ENCODE measurements around the gene DUSP12. TPM values are rescaled to one million over a fixed set of nuclear protein-coding genes. Genes with fewer than 3 reads are reported as not detected.
A peak's percentile ranks its signal among the peaks of the same experiment; 100 is the strongest.

Gene DUSP12
- total RNA-seq, 1 donor from 2014 or later, result 48.4 TPM

DNA sequence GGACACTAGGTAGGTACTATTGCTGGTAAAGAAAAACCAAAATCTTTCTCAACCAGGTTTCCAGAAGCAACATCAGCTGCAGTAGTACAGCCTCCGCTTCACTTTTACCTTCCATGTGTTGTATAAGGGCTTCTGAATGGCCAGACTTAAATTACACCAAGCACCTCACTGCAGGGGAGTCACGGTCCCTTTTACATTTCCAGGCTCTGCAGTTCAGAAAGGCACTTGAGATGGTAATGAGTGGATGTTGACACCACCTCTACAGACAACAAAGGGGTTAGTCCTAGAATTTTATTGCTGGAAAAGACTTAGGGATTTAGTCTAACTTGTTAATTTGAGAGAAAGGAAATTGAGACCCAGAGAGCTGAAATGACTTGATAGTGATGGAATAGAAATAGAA lies 12.0 kb upstream of the DUSP12 start:
- no peak for DNase-seq
- H3K9me3 Mint-ChIP-seq (ENCODE audit: unreplicated experiment), result no peaks in the 10 kb centered on the region
- H3K4me1 Mint-ChIP-seq (ENCODE audit: low read depth, unreplicated experiment), result no peaks in the 10 kb centered on the region
- TF ChIP-seq, protein P1, sequence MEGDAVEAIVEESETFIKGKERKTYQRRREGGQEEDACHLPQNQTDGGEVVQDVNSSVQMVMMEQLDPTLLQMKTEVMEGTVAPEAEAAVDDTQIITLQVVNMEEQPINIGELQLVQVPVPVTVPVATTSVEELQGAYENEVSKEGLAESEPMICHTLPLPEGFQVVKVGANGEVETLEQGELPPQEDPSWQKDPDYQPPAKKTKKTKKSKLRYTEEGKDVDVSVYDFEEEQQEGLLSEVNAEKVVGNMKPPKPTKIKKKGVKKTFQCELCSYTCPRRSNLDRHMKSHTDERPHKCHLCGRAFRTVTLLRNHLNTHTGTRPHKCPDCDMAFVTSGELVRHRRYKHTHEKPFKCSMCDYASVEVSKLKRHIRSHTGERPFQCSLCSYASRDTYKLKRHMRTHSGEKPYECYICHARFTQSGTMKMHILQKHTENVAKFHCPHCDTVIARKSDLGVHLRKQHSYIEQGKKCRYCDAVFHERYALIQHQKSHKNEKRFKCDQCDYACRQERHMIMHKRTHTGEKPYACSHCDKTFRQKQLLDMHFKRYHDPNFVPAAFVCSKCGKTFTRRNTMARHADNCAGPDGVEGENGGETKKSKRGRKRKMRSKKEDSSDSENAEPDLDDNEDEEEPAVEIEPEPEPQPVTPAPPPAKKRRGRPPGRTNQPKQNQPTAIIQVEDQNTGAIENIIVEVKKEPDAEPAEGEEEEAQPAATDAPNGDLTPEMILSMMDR (IDR thresholded peaks at IDR 0.05; ENCODE audit: partially characterized antibody, unreplicated experiment), result no peak
- H3K27me3 Mint-ChIP-seq (ENCODE audit: unreplicated experiment), result peaks cover 1% of the 10 kb centered on the region
- no peak overlapping the region for H3K27ac Mint-ChIP-seq (ENCODE audit: unreplicated experiment)
- no peaks in the 10 kb centered on the region for H3K36me3 Mint-ChIP-seq (ENCODE audit: unreplicated experiment)
- H3K4me3 Mint-ChIP-seq (ENCODE audit: unreplicated experiment), result no peak overlapping the region

- DNase-seq, result no peak
- H3K9me3 Mint-ChIP-seq (ENCODE audit: unreplicated experiment), result peaks cover under 1% of the 10 kb centered on the region
- H3K27ac Mint-ChIP-seq (ENCODE audit: unreplicated experiment), result no peak overlapping the region
- TF ChIP-seq, protein P1 (IDR thresholded peaks at IDR 0.05; ENCODE audit: partially characterized antibody, unreplicated experiment), result peak; percentile 45
- peaks cover 1% of the 10 kb centered on the region for H3K27me3 Mint-ChIP-seq (ENCODE audit: unreplicated experiment)
- H3K4me1 Mint-ChIP-seq (ENCODE audit: low read depth, unreplicated experiment), result no peaks in the 10 kb centered on the region
- no peak overlapping the region for H3K4me3 Mint-ChIP-seq (ENCODE audit: unreplicated experiment)
- no peaks in the 10 kb centered on the region for H3K36me3 Mint-ChIP-seq (ENCODE audit: unreplicated experiment)
Observed at GRCh38 chr1:161738627-161739287, 10.8 kb upstream of the DUSP12 start.

DNA sequence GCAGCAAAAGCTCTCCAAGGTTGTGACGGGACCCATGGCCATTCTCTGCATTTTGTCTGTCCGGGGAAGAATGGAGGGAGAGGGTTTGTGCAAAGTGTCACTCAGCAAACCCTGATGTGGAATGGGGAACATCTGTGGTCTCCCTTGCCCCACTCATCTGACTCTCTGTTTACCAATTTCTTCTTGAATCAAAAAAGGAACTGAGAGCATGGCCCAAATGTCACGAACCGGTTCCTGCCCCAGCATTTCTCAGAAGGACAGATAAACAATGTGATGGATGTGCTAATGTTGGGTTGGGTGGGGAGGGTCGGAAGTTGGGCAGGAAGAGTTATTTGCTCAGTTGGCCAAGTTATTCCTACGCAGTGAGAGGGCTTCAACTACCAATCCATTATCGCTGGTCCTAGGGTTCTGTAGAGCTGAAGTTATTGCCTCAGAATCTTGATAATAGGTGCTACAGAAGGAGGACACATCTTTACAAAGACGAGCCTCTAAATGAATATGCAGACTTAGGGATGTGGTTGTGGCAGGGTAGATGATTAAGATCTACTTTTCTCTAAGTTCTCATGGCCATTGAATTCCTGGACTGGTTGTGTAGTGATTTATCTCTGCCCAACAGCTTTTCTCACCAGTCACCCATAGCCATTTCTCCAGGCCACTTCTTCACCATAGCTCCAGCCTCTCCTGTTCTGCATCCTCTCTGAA lies 9.6 kb upstream of the DUSP12 start:
- no peak overlapping the region for H3K4me3 Mint-ChIP-seq (ENCODE audit: unreplicated experiment)
- H3K27ac Mint-ChIP-seq (ENCODE audit: unreplicated experiment), result no peak overlapping the region
- H3K4me1 Mint-ChIP-seq (ENCODE audit: low read depth, unreplicated experiment), result no peaks in the 10 kb centered on the region
- H3K9me3 Mint-ChIP-seq (ENCODE audit: unreplicated experiment), result peaks cover 3% of the 10 kb centered on the region
- no peaks in the 10 kb centered on the region for H3K36me3 Mint-ChIP-seq (ENCODE audit: unreplicated experiment)
- H3K27me3 Mint-ChIP-seq (ENCODE audit: unreplicated experiment), result peaks cover 5% of the 10 kb centered on the region
- TF ChIP-seq, protein P1 (IDR thresholded peaks at IDR 0.05; ENCODE audit: partially characterized antibody, unreplicated experiment), result no peak
- no peak for DNase-seq

DNA sequence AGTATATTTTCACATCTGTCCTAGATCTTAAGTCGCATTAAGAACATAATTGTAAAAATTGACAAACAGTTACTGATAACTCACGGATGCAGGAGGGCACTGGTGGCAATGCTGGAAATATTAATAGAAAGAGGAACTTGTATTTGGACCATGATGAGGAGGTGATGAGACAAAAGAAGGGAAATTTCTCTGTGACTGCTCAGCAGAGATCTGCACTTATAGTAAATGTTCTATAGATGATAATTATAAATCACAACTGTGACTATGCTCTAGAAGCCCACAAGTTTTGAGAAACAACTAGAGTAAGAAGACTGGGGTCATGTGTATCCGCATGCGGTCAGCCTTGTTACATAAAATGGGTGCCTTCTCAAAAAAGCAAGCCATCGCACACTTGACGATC lies 8.7 kb upstream of the DUSP12 start:
- Mint-ChIP-seq H3K9me3 (ENCODE audit: unreplicated experiment) (peaks cover 3% of the 10 kb centered on the region), H3K27me3 (ENCODE audit: unreplicated experiment) (peaks cover 5% of the 10 kb centered on the region), H3K4me3 (ENCODE audit: unreplicated experiment) (no peak overlapping the region), H3K4me1 (ENCODE audit: low read depth, unreplicated experiment) (no peaks in the 10 kb centered on the region), H3K36me3 (ENCODE audit: unreplicated experiment) (no peaks in the 10 kb centered on the region), H3K27ac (ENCODE audit: unreplicated experiment) (no peak overlapping the region)
- DNase-seq, result no peak
- TF ChIP-seq, protein P1 (IDR thresholded peaks at IDR 0.05; ENCODE audit: partially characterized antibody, unreplicated experiment), result no peak

- no peaks in the 10 kb centered on the region for H3K4me1 Mint-ChIP-seq (ENCODE audit: low read depth, unreplicated experiment)
- H3K27ac Mint-ChIP-seq (ENCODE audit: unreplicated experiment), result no peak overlapping the region
- TF ChIP-seq, protein P1 (IDR thresholded peaks at IDR 0.05; ENCODE audit: partially characterized antibody, unreplicated experiment), result no peak
- no peak for DNase-seq
- H3K9me3 Mint-ChIP-seq (ENCODE audit: unreplicated experiment), result peaks cover 6% of the 10 kb centered on the region
- no peak overlapping the region for H3K4me3 Mint-ChIP-seq (ENCODE audit: unreplicated experiment)
- H3K27me3 Mint-ChIP-seq (ENCODE audit: unreplicated experiment), result peaks cover 5% of the 10 kb centered on the region
- no peaks in the 10 kb centered on the region for H3K36me3 Mint-ChIP-seq (ENCODE audit: unreplicated experiment)
Observed at GRCh38 chr1:161743231-161743630, 6.4 kb upstream of the DUSP12 start.
